ENCODE results near the gene DLEC1.
"Not testable (repeated sequence)": the region's sequence is repeated elsewhere in the genome, so short reads cannot be mapped to it uniquely, and the experiment has no call there.

DLEC1 gene

DNA sequence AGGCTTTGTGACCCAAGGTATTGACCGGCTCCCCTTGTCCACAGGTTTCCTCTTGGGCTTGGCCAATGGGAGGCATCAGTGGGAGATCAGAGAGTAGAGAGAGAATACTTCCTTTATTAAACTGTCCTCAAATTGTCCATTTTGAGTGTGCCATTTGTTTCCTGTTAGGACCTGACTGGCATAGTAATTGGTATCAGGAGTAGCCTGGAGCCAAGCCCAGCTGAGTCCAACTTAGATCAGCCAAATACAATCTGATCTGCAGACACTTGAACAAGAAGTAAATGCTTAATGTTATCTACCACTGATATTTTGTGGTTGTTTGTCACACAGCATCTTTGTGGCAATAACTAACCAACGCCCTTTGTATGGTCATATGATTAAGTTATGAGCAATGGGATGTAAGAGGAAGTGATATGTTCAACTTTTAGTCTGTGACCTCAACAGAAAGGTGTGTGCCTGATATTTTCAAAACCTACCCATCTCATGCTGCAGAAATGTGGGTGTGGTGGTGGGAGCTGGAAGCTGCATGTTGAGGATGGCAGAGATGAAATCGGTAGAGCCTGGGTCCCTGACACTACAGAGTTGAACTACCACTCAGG, 112.8 kb downstream of the DLEC1 start:
- FAIRE-seq, result peak; percentile 8
- DNase-seq (ENCODE audit: insufficient read length, low spot score), result no peak

DNA sequence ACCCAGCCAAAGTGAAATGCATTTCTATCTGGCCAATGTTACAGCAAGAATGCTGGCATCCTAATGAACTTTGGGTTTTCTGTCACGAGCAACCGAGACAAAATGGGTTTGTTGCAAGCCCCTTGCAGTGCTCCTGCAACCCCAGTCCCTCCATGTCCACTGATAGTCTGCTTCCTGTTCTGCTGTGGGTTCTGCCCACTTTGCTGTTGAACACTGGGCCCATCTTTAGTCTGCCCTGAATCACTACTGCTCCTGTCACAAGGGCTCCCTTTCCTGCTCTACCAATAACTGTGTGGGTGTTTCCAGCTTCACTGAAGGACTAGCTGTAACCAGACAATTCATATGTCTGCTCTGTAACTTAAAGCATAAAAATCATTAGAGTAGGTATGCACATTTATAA, 113.6 kb downstream of the DLEC1 start:
- FAIRE-seq (no peak), DNase-seq (ENCODE audit: insufficient read length, low spot score) (no peak)

- FAIRE-seq, result no peak
Measured at GRCh38 chr3:38153221-38153620, 114.2 kb downstream of the DLEC1 start.

DNA sequence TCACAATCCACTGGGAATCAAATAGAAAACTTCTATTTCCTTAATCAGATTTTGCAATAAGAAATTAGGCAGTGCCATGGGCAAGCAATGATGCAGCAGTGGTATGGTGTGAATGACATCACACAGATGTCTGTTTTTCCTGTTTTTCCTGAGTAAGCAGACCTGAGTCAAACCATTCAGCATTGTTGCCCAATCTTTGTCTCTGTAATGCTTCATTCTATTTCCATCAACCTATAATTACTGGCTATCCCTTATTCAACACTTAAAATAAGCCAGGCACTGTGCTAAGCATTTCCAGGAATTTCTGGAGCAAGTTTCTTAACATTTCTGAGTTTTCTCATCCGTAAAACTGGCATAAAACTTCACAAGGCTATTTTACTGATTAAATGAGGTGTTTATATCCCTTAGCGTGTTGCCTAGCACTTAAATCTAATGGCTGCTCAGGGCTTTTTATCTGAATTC, 115.1 kb downstream of the DLEC1 start:
- FAIRE-seq (no peak), DNase-seq (ENCODE audit: insufficient read length, low spot score) (no peak)

More at GRCh38 chr3:38153221-38153620, 114.2 kb downstream of the DLEC1 start:
- DNase-seq (ENCODE audit: insufficient read length, low spot score), result no peak

GRCh38 chr3:38154625-38155255, 115.7 kb downstream of the DLEC1 start:
- no peak for FAIRE-seq

GRCh38 chr3:38155825-38156224, 116.8 kb downstream of the DLEC1 start:
- DNase-seq (ENCODE audit: insufficient read length, low spot score) (no peak), FAIRE-seq (no peak)

More at GRCh38 chr3:38154625-38155255, 115.7 kb downstream of the DLEC1 start:
- no peak for DNase-seq (ENCODE audit: insufficient read length, low spot score)

DNA sequence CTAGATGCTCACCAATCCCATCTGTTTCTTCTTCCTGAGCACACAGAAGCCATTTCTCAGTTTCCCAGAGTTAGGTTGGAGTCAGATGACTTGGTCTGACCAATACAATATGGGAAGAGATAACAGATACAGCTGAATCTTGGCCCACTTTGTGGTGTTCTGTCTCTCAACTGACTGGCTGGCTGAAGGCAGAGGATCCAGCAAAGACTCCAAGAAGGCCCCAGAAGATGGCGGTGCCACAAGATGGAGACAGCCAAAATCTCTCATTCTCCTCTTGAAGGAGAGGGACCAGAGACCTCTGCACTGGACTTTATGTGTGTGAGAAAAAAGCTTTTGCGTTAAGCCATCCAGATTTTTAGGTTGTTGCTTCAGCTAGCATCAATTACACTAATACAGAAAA, 118.1 kb downstream of the DLEC1 start:
- no peak for FAIRE-seq

GRCh38 chr3:38157595-38157994, 118.6 kb downstream of the DLEC1 start:
- DNase-seq (ENCODE audit: insufficient read length, low spot score) (no peak), FAIRE-seq (no peak)

More for the DNA sequence above, 118.1 kb downstream of the DLEC1 start:
- DNase-seq (ENCODE audit: insufficient read length, low spot score), result no peak

DNA sequence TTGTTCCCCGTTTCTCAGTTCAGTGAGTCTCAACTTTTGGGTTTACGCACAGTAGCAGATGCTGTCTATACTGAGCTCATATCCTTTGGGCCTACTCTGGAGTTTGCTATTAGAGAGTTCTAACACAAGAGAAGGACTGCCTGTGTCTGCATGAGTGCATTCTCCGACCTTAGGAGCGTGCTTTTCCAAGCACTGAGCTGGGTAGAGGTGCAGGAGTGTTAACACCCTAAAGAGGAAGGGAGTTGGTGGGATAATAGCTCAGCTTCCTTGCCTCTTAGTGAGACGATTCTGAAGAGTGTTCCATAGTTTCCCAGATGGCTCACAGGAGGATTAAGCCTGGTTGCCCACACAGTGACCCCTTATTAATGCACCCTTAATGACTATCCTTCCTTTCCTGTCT, 119.5 kb downstream of the DLEC1 start:
- FAIRE-seq, result no peak
- DNase-seq (ENCODE audit: insufficient read length, low spot score), result no peak

GRCh38 chr3:38160704-38161103, 121.7 kb downstream of the DLEC1 start:
- not testable (repeated sequence) for FAIRE-seq

GRCh38 chr3:38163117-38163840, 124.3 kb downstream of the DLEC1 start:
- DNase-seq (ENCODE audit: insufficient read length, low spot score) (no peak), FAIRE-seq (no peak)

More at GRCh38 chr3:38160704-38161103, 121.7 kb downstream of the DLEC1 start:
- not testable (repeated sequence) for DNase-seq (ENCODE audit: insufficient read length, low spot score)

GRCh38 chr3:38163841-38164642, 125.0 kb downstream of the DLEC1 start:
- DNase-seq (ENCODE audit: insufficient read length, low spot score) (no peak), FAIRE-seq (no peak)

- FAIRE-seq, result no peak
- DNase-seq (ENCODE audit: insufficient read length, low spot score), result peak; percentile 17
Measured at GRCh38 chr3:38164643-38164951, 125.6 kb downstream of the DLEC1 start.

GRCh38 chr3:38164952-38165721, 126.1 kb downstream of the DLEC1 start, which contains the start of gene OXSR1:
Gene OXSR1, plus strand, starts transcription at chr3:38165537. Its CDS starts 340 bp downstream, at chr3:38165877.
- DNase-seq (ENCODE audit: insufficient read length, low spot score), result peak; percentile 72
- FAIRE-seq, result peak; percentile 99

DNA sequence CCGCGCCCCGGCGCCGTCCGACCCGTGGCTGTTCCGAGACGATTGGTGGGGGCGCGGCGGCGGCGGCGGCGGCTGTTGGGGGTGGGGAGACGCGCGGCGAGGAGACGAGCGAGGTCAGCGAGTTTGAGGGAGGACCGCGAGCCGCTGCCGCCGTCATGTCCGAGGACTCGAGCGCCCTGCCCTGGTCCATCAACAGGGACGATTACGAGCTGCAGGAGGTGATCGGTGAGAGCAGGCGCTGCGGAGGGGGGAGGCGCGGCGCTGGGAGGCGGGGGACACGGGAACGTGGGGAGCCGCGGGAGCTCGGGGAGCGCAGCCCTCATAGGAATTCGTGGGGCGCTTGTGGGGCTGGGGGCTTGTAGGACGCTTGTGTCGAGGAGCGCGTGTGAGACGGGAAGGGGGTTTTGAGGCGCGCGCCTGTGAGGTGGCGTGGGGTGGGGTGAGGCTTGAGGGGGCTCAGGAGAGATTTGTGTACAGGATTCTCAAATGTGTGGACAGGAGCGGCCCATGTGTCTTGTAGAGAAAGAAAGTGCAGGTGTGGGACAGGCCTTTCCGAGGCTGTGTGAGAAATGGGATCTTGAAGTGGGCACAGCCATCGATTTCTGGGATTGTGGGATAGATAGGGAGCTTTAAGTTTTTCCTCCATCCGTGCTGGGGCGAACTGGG, 126.8 kb downstream of the DLEC1 start:
- DNase-seq (ENCODE audit: insufficient read length, low spot score) (no peak), FAIRE-seq (no peak)

- FAIRE-seq (no peak), DNase-seq (ENCODE audit: insufficient read length, low spot score) (no peak)
Measured at GRCh38 chr3:38167591-38167990, 128.6 kb downstream of the DLEC1 start.

DNA sequence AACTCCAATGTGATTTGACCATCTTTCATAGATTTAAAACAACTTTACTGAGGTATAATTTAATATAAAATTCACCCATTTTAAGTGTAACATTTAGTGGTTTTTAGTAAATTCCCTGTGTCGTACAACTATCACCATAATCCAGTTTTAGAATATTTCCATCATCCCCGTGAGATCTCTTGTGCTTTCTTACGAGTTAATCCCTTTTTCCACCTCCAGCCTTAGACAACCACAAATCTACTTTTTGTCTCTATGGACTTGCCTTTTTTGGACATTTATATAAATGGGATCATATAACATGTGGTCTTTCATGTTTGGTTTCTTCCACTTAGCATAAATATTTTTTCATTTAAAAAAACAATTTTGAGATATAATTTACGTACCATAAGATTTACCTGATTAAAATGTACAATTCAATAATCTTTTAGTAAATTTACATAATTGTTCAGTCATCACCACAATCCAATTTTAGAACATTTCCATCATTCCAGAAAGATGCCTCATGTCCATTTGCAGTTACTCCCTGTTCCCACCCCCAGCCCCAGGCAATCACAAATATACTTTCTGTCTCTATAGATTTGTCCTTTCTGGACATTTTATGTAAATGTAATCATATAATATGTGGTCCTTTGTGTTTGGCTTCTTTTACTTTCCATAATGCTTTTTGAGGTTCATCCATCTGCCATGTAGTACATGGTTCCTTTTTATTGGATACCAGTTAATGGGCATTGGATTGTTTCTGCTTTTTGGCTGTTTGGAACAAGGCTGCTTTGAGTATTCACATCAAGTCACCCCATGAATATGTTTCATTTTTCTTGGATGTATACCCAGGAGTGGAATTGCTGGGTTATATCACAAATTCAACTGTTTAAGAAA, 129.4 kb downstream of the DLEC1 start:
- FAIRE-seq (no peak), DNase-seq (ENCODE audit: insufficient read length, low spot score) (no peak)

- no peak for FAIRE-seq
Measured at GRCh38 chr3:38169027-38169317, 130.0 kb downstream of the DLEC1 start.

DNA sequence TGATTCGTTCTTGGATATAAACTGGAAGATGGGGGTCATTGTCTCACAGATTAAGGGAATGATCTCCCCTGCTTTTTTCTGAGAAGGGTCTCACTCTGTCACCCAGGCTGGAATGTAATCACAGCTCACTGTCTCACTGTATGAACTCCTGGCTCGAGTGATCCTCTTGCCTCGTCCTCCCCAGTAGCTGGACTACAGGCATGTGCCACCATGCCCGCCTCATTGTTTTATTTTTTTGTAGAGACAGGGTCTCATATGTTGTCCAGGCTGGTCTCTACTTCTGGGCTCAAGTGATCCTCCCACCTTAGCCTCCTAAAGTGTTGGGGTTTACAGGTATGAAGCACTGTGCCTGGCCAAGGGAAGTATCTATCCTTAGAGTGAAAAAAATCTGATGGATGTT, 131.7 kb downstream of the DLEC1 start:
- no peak for DNase-seq (ENCODE audit: insufficient read length, low spot score)
- no peak for FAIRE-seq

More at GRCh38 chr3:38169027-38169317, 130.0 kb downstream of the DLEC1 start:
- no peak for DNase-seq (ENCODE audit: insufficient read length, low spot score)

Data from GM19239 (cell line).